HG02840 (cell line): Measurements from ENCODE around the gene SLC35B2.

Experiments used
- ATAC-seq: cut with Tn5 transposase; IDR thresholded peaks from one replicate; pipeline ENCODE4 v1.9.1; 2021; ENCODE audit warnings: mild to moderate bottlenecking, moderate library complexity, moderate number of reproducible peaks; ENCODE audit not compliant: unreplicated experiment, low FRiP score

The SLC35B2 gene

GRCh38 chr6:44255105-44255808 is 2.1 kb downstream of the SLC35B2 start:
- ATAC-seq = no peak

DNA sequence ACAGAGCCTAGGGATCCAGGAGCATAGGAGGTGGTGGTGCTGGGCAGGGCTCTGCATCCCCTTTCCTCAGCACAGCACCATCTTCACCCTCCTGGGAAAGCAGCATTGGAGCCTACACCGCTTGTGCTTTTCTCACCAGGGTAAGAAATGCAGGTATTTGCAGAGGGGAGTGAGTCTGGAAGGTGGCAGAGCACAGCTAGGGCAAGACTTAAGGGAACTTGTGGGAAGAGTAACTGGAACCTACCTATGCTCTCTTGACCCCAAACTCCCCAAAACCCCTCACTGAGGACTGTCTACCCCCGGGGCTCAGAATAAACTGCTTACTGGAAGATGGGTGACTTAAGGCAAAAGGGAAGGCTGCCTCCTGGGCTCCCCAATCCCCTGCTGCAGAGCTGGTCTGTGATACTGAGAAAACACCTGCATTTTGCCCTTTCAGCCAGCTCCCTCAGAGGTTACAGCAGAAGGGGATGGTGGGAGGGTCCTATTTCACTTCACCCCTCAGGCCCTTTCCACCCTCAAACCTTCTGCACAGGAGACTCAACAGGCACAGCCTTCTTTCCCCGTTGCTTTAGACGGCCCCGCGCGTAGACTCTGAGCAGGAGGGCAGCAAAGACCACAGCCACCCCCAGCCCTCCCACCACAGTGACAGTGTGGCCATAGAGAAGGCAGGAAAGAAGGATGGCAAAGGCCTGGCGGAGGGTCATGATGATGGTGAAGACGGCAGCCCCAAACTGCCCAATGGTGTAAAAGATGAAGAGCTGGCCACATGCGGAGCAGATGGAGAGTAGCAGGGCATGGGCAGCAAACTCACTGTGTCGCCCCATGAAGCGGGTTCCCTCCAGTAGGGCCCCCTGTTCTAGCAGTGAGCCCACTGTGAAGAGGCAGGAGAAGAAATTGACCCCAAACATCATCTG is 2.9 kb downstream of the SLC35B2 start:
- ATAC-seq = no peak

- no peak for ATAC-seq
Measured at GRCh38 chr6:44253307-44254101, 3.8 kb downstream of the SLC35B2 start.

DNA sequence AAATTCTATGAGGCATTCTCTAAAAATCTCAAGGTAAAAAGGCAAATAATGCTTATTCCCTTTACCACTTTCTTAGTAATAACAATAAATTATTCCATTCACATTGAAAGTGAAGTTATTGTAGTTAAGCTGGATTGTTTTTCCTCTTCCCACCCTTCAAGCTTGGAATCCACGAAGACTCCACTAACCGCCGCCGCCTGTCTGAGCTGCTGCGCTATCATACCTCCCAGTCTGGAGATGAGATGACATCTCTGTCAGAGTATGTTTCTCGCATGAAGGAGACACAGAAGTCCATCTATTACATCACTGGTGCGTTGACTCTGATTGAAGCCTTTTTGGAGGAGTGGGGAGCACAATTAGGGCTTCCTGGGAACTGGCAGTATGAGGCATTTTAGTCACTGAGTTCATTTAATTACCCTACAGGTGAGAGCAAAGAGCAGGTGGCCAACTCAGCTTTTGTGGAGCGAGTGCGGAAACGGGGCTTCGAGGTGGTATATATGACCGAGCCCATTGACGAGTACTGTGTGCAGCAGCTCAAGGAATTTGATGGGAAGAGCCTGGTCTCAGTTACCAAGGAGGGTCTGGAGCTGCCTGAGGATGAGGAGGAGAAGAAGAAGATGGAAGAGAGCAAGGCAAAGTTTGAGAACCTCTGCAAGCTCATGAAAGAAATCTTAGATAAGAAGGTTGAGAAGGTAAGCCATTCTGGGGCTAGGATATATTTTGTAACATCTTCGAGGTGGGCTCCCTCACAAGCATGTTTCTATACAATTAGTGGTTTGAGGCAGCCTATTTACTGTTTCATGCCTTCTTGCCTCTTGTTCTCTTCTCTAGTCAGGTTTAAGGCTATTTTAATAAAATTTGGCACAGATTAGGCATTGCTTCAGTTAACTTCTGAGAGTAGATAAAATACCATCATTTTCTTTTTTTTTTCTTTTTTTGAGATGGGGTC is 5.5 kb downstream of the SLC35B2 start:
- ATAC-seq = no peak

GRCh38 chr6:44250718-44251123 is 6.6 kb downstream of the SLC35B2 start:
- ATAC-seq = no peak

DNA sequence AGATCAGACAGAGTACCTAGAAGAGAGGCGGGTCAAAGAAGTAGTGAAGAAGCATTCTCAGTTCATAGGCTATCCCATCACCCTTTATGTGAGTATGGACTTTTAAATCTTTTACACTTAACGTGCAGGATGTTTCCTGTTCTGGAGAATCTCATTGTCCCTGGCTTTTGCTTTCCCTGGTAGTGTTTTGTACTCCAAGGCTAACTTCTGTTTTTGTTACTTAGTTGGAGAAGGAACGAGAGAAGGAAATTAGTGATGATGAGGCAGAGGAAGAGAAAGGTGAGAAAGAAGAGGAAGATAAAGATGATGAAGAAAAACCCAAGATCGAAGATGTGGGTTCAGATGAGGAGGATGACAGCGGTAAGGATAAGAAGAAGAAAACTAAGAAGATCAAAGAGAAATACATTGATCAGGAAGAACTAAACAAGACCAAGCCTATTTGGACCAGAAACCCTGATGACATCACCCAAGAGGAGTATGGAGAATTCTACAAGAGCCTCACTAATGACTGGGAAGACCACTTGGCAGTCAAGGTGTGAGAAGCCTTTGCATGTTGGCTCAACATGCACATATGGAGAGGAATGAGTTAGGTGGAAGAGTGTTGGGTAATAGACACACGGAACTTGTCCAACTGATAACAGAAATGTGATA is 7.1 kb downstream of the SLC35B2 start:
- no peak for ATAC-seq

GRCh38 chr6:44249082-44249748 is 8.1 kb downstream of the SLC35B2 start:
- no peak for ATAC-seq

DNA sequence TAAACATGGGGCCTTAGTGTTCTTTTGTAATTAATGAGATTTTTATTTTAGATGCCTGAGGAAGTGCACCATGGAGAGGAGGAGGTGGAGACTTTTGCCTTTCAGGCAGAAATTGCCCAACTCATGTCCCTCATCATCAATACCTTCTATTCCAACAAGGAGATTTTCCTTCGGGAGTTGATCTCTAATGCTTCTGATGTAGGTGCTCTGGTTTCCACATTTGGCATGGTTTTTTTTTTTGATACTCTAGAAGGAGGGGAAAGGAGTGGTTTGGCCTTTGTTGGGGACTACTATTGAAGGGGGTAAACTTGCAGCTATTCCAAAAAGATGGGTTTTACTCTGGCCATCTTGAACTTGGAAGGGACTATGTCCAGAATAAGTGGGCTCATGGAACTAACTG is 8.7 kb downstream of the SLC35B2 start:
- ATAC-seq = no peak

GRCh38 chr6:44247338-44248302 is 9.7 kb downstream of the SLC35B2 start:
- peak; percentile 30 for ATAC-seq

GRCh38 chr6:44246663-44247337 is 10.5 kb downstream of the SLC35B2 start, which contains the start of gene HSP90AB1:
Gene HSP90AB1, plus strand, starts transcription at chr6:44247101. Its CDS starts 1,529 bp downstream, at chr6:44248630.
- peak; percentile 58 for ATAC-seq

DNA sequence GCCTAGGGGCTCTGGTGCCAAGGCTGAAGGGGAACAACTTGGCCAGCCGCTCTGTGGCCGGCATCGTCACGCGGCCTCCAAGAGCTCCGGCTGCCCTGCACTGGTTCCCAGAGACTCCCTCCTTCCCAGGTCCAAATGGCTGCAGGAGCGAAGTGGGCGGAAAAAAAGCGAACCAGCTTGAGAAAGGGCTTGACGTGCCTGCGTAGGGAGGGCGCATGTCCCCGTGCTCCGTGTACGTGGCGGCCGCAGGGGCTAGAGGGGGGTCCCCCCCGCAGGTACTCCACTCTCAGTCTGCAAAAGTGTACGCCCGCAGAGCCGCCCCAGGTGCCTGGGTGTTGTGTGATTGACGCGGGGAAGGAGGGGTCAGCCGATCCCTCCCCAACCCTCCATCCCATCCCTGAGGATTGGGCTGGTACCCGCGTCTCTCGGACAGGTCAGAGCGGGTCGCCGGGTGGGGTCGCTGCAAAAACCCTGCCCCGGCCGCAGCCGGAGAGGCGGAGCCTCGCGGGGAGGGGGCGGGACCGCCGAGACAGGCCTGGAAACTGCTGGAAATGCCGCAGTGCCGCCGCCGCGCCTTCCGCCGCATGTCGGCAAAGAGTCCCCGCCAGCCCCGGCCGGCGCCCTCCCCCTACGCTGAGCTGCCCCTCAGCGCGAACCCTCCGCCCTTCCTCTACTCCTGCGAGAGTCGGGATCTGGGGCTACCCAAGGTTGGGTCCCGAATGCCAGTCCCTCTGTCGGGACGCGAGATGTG is 11.2 kb downstream of the SLC35B2 start:
- peak; percentile 50 for ATAC-seq

- ATAC-seq = no peak
Measured at GRCh38 chr6:44245391-44245911, 11.9 kb downstream of the SLC35B2 start.

DNA sequence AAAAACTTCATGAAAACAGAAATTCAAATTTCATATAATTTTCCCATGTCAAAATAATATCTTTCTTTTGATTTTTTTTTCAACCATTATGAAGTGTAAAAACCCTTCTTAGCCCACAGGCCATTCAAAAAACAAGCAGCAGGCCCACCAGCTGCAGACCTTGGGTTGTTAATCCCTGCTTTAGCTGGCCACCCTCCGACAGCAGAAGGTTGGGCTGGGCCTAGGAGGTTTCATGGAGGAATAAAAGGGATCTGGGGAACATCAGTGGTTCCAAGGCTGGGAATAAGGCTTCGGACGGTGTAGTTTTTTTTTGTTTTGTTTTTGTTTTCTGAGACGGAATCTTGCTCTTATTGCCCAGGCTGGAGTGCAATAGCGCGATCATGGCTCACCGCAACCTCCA is 14.0 kb downstream of the SLC35B2 start:
- ATAC-seq = no peak

- no peak for ATAC-seq
Measured at GRCh38 chr6:44238687-44239350, 18.5 kb downstream of the SLC35B2 start.

- no peak for ATAC-seq
Measured at GRCh38 chr6:44237813-44238433, 19.4 kb downstream of the SLC35B2 start.
